Glomerular endothelial cell (primary cell): ENCODE data around the gene ADD2. TPM values are rescaled to one million over a fixed set of nuclear protein-coding genes. Genes with fewer than 3 reads are reported as not detected.

Source experiments
- DNase-seq: peaks from one replicate; pipeline ENCODE4 v3.0.0-alpha.2; 2011; ENCODE audit warnings: low read depth, low spot score; ENCODE audit errors: extremely low read depth
- total RNA-seq: library from RNA; depleted of rRNA; stranded (reverse); fragments of >200 nt; gene quantifications from 2 replicates; pipeline ENCODE4 v1.2.3, GENCODE V29; 2015

Gene ADD2
- total RNA-seq, 1 donor from 2014 or later: 0.47 TPM

DNA sequence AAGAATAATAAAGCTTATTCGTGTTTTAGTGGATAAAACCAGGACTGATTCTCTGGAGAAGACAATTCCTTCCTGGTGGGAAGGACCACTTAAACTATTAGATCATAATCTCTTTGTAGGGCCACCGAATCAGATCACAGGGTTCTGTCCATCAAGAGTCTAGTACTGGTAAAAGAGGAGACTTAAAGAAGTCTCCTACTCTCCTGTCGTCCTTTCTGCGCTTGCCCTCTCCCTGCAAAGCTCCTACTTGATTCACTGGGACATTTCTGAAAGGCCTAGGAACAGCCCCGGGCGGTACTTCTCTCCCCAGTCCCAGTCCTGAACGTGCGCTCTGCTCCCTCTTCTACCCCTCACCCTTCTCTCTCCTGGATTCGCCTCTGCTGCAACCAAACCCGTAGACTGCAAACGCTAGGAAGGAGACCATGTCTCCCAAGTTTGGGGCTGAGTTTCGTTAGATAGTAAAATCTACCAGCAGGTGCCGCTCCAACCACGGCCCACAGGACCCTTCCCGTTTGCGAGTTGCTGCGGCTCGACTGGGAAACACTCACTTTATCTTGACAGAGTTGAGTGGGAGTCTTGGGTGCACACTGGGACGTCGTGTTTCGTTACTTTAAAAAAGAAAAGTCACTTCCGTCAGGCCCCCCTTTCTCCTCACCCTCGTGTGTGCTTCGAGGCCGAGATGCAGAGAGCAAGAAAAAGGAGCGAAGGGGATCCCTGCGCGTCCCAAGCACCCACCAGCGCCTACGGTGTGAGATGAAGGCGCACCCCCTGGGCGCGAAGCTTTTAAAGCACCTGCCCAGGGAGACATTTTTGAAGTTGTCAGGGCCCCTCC, 21.5 kb upstream of the ADD2 start:
- DNase-seq: peak; percentile 18

DNA sequence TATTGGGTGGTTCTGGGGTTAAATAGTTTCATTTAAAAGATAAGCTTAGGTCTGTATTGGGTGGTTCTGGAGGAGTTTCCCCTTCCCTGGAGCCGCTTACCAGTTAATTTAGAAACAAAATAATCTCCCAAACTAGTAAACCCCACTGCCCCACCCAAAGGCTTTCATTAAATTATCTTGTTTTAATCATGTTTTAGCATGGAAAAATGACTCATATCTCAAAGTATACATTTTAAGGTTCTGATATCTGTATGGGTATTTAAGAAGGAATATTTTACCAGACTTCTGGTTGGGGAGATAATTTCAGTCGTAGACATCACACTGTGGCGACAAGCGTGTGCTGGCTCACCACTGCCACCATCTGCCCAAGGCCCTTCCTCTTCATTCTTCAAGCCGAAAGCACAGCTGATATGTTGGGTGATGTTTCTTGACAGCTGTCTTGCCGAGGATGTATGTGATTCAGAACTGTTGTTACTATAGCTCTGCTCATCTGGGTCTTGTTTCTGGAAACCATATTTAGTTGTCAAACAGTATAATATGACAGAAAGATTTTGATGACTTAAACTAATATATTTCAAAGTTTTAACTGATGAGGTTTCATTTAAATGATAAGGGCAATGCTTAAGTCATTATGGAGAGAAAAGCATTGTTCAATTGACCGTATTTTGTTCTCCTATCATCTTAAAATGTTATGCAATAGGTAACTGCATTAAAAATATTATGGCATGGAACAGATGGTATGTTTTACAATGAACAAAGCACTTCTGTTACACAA, 17.3 kb upstream of the ADD2 start:
- no peak for DNase-seq

- no peak for DNase-seq
These were observed 16.3 kb upstream of the ADD2 start for GRCh38 chr2:70784320-70784719.

DNA sequence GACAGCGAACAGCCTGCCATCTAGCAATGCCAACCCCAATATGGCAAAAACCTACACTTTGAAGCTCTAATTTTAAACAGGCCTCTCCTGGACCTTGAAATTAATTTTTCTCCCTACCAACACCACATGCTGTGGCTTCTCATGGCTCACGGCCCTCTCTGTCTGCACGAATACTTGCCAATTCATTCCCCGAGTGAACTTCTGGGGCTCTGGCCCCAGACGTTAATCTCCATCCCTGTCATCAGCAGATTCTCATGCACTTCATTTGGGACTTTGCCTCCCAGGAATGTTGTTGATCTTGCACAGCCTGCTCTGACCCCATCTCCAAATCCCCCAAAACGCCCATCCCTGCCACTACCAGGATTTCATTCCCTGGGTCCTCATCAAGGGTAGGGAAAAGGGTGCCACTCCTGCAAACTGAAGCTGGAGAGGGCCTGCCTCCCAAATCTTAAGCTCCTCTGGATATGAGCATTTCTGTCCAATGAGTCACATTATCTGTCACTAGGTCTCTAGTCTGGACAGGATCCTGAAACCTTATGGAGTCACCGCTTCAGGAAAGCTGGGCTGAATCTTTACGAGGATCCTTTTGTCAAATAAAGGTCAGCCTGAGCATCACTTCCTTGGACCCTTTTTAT, 12.0 kb upstream of the ADD2 start:
- DNase-seq: no peak

- no peak for DNase-seq
These were observed 11.5 kb upstream of the ADD2 start for GRCh38 chr2:70779491-70779890.

DNA sequence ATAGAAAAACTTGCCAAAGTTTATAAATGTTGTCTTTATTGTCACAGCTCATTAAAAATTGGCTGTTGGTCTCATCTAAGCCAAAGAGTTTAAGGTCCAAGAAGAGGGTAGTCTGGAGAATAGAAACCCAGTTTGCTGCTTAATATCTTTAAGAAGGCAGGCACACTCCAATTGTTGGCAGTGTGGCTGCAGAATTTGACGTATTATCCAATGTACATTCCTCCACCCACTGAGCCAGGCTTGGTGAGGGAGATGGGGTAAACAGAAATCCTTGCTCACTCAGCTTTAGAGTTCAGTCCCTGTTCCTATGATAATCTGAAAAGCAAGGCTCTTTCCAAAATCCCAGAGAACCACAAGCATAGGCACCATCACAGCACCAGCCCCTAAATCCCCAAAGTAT, 10.7 kb upstream of the ADD2 start:
- no peak for DNase-seq

DNA sequence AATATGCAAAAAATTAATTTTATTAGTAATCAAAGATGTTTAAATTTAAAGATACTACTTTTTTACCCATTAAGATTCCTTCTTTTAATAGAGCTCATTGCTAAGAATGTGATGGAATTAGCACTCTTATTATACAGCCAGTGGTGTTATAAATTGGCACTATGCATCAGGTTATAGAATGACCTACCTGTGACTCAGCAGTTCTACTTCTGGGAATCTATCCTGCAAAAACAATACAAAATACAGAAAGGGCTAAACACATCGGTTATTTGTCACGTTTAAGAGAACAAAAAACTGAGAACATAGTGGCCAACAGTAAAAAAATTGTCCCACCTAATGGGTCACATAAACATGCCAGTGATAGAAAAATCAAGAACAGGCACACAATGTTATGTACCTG, 9.4 kb upstream of the ADD2 start:
- no peak for DNase-seq

DNA sequence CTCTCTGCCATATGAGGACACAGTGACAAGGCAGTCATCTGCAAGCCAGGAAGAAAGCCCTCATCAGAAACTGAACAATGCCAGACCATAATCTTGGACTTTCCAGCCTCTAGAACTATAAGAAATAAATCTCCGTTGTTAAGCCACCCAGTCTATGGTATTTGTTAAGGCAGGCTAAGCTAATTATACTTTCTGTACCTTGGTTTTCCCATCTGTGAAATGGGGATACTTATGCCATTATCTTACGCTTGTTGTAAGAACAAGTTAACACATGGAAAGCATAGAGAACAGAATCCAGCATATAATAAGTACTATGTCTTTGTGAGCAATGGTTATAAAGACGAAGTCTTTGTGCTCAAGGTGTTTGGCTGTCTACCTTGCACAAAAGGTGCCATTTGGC, 8.3 kb upstream of the ADD2 start:
- no peak for DNase-seq

DNA sequence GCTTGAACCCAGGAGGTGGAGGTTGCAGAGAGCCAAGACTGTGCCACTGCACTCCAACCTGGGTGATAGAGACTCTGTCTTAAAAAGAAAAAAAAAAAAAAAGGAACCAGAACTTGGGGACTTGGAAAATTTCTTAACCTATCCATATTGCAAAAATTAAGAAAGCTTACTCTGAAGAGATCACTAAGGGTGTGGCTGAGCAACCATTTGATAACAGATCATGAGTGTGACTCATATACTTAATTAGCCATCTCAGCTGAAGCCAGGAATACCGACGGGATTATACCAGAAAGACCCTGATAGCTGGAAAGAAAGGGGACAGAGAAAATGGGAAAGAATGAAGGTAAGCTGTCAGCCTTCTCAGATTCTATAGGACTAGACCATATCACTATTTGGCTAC, 7.1 kb upstream of the ADD2 start:
- no peak for DNase-seq

DNA sequence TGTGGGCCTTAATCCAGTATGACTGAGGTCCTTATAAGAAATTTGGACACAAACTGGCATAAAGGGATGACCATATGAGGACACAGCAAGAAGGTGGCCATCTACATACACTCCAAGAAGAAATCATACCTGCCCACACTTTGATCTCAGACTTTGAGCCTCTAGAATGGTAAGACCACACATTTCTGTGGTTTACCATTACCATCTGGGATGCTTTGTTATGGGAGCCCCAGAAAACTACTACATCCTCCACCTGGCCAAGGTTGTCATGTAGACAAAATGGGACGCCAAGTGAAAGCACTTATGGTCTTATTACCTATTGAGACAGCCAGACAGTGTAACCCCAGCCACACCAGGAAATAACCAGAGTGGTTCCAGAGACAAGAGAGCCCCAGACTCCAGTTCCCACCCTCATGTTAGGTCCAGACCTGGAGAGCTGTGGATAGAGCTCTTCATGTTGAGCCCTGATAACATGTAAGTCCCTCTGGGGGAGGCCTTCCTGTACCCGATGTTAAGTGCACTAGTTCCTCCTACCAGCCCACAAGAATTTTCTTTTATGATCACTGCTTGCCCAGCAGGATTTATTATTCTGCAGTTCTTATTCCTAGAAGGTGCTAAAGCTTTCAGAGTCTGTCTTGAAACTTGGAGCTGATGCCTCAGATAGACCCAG, 4.6 kb upstream of the ADD2 start:
- no peak for DNase-seq

DNA sequence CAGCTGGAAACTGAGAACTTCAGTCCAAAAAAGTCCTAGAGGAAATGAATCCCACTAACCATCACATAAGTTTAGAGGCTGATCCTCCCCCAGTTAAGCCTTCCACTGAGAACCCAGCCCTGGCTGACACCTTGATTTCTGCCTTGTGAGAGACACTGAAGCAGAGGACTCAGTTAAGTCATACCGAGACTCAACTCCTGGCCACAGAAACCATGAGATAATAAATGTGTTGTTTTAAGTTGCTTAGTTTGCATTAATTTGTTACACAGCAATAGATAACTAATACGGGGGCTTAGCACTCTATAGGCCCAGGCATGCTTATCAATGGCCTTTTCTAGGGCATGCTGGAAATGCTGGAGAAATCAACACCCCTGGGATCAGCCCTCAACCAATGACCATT, 3.4 kb upstream of the ADD2 start:
- no peak for DNase-seq

DNA sequence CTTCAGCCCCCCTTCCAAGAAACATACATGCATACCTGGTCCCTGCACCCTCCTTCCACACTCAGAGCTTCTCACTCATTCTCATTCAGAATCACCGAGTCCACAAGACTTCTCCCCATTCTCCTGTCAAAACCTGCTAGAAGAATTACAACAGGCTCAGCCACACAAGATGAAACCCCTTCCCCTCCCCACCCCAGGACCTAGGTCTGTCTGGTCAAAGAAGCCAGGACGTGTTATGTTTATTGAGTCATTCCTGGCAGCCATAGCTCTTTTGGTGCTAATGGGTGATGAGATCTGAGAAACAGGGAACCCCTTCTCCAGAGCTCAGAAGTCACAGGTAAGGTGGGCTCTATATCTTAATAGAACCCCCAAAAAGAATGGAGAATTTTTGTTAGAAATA, 1.4 kb upstream of the ADD2 start:
- DNase-seq: no peak

- no peak for DNase-seq
These were observed 638 bp upstream of the ADD2 start for GRCh38 chr2:70768590-70769085.

GRCh38 chr2:70767079-70767698, 811 bp downstream of the ADD2 start:
- no peak for DNase-seq

DNA sequence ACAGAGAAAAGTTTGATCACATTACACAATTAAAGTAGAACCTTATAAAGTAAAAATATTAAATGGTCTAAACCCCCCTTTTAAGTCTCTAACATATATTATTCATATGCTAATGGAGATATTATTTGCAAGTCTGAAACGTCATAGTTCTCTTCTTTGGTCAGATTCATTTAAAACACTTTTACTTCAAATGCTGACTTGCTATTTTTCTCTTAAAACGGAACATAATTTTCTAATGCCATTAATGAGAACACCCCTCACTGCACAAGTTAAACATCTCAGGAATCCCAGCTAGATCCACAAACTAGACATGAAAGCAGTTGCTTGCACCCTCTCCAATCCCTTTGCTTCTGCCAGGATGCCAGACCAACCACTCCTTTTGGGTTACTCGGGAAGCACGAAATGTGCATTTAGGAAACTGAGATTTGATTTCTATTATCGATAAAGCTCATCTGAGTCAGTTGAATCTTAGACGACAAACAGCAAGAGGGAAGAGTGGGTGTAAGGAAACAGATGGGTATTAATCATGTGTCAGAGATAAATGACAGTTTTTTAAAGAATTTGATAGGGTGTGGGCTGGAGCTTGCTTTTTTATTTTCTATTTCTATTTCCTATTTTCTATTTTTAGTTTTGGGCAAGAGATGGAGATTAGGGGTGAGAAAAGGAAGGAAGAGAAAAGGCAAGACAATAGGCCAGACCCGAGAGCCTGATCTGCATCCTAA, 1.5 kb downstream of the ADD2 start:
- DNase-seq: no peak

GRCh38 chr2:70765507-70765906, 2.5 kb downstream of the ADD2 start:
- no peak for DNase-seq

DNA sequence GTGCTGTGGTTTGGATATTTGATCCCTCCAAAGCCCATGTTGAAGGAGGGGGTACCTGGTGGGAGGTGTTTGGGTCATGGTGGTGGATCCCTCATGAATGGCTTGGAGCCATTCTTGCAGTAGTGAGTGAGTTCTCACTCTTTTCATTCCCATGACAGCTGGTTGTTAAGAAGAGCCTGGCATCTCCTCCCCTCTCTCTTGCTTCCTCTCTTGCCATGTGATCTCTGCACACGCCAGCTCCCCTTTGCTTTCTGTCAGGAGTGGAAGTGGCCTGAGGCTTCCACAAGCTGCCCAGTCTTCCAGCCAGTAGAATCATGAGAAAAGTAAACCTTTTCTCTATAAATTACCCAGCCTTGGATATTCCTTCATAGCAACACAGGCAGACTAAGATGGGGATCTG, 8.6 kb downstream of the ADD2 start:
- DNase-seq: no peak

DNA sequence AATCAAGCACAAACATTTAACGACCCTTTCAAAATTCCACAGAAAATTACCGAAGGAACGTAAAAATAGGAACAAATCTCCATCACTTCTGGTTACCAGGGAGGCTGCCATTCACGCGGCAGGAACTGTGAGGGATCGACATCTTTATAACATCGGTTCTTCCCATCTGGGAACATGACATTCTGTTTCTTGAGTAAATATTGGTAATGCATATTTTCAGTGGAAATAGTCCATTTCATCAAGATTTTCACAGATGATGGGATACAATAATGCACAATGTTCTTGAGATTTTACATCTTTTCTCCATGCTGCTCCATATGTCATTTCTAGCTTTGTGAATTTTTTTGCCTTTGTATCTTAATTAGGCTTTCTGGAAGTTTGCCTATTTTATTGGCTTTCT, 10.0 kb downstream of the ADD2 start:
- DNase-seq: no peak

DNA sequence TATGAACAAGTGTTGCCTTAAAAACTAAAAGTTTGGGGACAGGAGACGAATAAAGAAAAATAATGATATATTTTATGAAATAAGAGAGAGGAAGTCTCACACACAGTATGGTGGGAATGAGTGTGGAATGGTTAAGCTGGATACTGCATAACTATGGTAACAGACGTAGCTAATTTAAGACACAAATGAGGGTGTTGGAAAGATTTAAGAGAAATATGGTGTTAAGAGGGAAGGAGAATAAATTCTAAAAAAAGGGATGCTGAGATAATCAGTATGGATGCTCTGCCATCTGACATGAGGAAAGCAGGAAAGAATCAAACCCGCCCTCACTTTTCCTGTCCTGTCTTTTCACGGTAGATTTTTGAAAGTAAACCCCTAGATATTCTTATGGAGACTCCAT, 10.6 kb downstream of the ADD2 start:
- no peak for DNase-seq

DNA sequence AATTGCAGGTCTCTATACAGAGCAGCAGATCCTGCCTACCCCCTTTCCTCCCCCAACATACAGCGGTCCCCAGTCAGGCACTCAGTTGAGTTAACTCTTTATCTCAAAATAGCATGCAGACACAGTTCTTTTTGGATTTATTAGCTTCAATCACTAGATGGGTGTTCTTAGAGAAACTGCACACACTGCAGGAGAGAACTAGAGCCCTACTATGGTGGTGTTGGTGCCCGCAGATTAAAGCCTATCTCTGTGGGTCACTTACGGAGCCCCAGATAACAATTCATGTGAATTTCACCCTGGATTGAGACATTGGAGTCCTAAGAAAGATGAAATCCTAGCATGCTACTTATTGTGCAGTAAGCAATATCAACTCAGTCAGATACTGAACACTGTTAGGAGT, 11.9 kb downstream of the ADD2 start:
- DNase-seq: no peak
